GM21360 (cell line): ENCODE measurements around the gene PGLYRP2.
"Not testable (repeated sequence)": the region's sequence is repeated elsewhere in the genome, so short reads cannot be mapped to it uniquely, and the experiment has no call there.

Experiments
- ATAC-seq: cut with Tn5 transposase; IDR thresholded peaks from one replicate; pipeline ENCODE4 v1.9.1; 2021; ENCODE audit warnings: mild to moderate bottlenecking, moderate library complexity; ENCODE audit not compliant: unreplicated experiment

Gene PGLYRP2

DNA sequence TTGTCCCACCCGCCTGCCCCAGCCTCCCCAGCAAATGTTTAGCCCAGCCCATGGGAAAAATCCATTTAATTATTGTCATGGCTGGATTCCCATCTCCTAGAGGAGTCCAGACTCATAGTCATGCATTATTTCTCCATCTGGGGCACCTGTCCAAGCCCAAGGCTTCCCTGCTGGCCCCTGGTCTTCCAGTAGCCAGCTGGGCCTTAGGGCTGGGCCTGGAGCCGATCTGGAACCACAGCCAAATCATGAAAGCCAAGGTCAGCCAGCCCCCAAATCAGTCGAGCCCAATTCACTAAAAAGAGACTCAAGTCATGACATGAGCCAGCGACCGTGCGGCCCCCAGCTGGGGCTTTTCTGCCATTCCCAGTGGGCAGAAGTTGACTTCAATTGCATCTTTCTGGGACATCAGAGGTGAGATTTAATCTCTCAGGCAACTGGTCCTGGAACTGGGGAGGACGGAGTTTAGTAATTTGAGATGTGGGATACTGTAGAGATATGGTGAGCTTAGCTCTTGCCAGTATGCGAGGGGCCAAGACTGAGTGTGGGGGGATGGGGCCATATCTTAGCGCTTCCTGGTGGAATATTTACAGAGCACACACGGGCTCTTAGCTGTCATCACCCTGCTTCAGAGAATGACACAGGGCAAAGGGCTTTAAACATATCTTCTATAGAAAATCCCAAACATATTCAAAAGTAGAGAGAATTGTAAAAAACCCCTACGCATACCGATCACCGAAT lies 9.4 kb upstream of the PGLYRP2 start:
- ATAC-seq, result no peak

DNA sequence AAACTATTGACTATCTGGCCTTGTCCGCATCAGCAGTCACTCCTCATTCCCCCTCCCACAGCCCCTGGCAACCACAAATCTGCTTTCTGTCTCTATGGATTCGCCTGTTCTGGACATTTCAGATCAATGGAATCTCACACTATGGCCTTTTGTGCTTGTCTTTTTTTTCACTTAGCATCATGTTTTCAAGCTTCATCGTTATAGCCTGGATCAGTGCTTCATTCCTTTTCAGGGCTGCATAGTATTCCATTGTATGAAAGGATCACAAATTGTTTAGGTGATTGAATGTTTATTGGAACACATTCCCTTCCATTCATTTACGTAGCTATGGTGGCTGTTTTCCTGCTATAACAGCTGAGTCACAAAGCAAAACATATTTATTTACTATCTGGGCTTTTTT lies 7.7 kb upstream of the PGLYRP2 start:
- ATAC-seq, result no peak

DNA sequence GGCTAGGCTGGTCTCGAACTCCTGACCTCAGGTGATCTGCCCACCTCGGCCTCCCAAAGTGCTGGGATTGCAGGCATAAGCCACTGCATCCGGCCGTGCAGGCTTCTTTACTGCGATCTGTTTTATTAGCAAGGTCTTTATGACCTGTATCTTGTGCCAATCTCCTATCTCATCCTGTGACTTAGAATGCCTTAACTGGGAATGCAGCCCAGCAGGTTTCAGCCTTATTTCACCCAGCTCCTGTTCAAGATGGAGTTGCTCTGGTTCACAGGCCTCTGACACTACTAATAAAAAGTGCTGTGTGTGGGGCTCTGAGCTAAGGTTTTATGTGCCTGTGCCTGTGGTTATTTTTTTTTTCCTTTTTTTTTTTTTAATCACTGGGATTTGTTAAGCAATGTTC lies 6.5 kb upstream of the PGLYRP2 start:
- not testable (repeated sequence) for ATAC-seq

DNA sequence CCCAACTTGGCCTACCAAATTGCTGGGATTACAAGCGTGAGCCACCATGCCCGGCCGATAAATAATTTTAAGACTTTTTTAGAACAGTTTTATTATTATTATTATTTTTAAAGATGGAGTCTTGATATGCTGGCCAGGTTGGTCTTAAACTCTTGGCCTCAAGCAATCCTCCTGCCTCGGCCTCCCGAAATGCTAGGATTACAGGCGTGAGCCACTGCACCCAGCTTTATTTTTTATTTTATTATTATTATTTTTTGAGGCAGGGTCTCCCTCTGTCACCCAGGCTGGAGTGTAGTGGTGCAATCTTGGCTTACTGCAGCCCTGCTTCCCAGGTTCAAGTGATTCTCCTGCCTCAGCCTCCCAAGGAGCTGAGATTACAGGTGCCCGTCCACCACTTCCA lies 1.7 kb upstream of the PGLYRP2 start:
- ATAC-seq, result not testable (repeated sequence)

DNA sequence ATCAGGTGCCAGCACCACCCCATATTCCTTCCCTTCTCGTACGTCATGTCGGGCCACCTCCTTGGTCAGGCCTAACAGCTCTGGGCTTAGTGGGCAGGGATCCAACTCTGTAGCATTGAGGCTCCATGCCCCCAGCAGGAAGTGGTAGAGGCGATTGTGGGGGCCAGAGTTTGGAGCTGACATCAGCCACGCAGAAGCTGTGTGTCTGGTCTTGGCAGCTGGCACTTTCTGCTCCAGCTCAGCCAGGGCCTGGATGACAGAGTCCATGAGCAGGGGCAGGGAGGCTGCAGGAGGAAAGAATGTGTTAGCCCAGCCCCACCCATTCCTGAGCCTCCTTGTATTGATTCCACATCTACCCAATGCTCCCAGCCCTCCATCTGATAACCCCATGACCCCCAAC lies 3.0 kb downstream of the PGLYRP2 start:
- no peak for ATAC-seq

DNA sequence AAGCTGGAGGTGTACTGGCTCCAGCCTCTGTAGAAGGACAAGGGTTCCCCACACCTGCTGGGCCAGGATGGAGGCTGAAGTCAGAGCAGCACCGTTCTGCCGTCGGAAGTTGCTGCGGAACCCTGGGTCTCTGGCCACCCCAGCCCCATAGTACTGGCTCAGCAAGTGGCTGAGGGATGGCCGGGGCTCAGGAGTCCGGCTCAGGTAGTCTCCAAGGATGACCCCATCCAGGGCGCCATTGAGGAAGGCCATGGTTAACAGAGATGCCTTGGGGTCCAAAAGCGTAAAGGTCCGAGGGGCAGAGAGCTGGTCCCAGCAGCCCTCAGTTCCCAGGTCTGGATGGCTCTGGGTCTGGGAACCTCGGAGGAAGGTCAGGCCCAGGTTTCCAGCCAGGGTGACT lies 3.7 kb downstream of the PGLYRP2 start:
- no peak for ATAC-seq

DNA sequence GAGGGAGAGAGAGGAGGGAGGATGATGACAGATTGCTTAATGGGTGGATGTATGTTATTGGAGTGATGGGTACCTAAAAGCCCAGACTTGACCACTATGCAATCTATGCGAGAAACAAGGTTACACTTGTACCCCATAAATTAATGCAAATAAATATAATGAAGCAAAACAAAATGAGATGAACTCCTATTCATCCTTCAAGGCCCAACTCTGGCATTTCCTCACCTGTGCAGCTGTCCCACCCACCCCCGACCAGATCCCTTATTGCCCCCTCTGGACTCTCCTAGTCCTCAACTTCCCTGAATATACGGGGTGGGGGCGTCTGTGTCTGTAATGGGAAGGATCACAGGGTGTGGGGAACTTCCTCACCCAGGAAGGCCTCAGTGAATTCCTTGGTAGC lies 4.1 kb downstream of the PGLYRP2 start:
- ATAC-seq, result no peak

DNA sequence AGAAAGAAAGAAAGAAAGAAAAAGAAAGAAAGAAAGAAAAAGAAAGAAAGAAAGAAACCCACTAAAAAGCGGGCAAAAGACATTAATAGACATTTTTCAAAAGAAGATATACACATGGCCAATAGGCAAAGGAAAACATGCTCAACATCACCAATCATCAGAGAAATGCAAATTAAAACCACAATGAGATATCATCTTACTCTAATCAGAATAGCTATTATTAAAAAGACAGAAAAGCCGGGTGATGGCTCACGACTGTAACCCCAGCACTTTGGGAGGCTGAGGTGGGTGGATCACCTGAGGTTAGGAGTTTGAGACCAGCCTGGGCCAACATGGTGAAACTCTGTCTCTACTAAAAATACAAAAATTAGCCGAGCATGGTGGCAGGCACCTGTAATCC lies 5.5 kb downstream of the PGLYRP2 start:
- not testable (repeated sequence) for ATAC-seq

DNA sequence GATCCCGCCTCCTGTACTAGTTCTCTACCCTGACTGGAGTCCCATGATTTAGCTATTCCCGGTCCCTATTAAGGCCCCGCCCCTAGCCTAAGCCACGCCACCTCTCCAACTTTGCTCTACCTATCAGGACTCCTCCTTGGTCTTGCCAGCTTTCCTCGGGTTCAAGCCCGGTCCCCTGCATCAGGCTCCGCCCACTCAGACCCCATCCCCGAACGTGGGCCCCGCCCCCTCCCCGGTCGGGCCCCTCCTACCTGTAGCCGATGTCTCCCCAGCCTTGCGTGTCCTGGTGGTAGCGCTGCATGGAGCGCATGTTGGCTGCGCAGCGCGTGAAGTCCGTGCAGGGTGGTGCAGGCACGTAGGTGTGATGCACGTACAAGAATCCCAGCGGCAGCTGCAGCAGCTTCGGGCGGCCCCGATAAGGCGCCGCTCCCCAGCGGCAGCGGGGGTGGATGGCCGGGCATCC lies 7.6 kb downstream of the PGLYRP2 start:
- no peak for ATAC-seq

DNA sequence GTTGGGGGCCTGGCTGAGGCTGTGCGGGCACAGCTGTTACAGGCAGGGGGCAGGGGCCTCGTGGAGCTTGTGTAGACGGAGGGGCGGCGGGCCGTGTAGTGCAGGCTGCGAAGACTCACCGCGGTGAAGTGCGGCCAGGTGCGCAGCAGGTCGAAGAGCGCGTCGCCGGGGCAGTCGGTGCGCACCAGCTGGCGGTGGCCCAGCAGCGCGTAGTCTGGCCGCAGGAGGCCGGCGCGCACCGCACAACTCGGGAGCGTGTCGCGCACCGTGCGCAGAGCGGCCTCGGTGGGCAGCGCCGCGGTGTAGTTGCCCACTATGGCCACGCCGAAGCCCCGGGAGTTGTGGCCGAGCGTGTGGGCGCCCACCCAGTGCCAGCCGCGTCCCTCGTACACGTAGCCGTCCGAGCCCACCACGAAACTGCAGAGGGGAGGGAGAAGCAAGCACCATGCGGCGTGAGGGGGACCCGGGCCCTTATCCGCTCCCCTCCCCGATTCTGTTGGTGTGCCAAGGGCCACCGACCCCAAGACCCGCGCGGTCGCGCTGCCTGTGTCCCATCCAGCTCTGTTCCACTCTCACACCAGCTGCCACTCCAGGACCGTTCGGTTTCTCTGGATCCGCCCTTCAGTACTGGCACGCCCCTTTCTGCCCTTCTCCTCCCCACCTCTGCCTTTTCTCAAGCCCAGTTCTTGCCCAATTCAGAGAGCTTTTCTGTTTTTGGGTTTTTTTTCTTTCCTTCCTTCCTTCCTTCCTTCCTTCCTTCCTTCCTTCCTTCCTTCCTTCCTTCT lies 9.6 kb downstream of the PGLYRP2 start:
- ATAC-seq, result no peak

DNA sequence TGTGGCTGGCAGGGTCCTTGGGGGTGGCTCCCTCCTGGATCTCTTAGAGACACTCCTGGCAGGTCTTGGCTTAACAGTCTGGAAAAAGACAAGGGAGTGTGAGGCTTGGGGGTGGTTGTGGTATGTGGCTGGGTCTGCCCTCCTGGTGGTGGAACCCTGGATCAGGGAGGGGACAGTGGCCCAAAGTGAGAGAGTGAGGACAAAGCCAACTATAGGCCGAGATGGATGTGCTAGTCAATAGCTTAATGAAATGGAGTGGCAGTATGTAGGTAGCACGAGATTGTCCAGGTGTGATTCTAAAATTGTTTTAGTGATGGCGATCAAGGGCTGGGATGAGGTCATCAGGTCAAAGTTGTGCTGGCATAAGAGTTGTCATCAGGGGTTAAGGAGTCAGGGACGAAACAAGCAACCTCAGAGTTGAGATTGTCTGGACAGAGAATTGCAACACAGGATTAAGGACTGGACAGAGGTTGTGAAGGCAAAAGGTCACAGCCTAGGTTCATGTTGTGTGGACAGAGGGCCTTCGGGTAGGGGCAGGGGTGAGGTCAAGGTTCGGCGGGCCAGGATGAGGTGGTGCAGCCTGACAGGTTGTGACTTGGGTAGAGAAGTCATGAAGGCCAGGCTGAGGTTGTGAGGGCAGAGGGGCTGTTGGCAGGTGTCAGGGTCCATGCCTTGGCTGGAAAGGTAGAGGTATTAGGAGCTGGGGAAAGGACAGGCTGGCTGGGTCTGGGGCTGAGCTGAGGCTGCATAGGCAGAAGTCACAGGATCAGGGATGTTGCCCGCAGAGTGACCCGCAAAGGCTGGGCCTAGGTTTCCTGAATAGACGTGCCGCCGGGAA lies 10.4 kb downstream of the PGLYRP2 start:
- no peak for ATAC-seq

DNA sequence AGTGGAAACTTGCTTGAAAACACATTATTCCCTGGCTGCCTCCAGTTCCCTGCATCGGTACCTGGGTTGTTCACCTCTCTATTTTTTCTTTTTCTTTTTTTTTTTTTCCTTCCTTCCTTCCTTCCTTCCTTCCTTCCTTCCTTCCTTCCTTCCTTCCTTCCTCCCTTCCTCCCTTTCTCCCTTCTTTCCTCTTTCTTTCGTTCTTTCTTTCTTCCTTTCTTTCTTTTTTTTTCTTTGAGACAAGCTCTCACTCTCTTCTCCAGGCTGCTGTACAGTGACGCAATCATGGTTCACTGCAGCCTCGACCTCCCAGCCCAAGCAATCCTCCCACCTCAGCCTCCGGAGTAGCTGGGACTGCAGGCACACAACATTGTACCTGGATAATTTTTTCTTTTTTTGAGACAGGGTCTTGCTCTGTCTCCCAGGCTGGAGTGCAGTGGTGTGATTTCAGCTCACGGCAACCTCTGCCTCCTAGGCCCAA lies 11.5 kb downstream of the PGLYRP2 start:
- ATAC-seq, result no peak

DNA sequence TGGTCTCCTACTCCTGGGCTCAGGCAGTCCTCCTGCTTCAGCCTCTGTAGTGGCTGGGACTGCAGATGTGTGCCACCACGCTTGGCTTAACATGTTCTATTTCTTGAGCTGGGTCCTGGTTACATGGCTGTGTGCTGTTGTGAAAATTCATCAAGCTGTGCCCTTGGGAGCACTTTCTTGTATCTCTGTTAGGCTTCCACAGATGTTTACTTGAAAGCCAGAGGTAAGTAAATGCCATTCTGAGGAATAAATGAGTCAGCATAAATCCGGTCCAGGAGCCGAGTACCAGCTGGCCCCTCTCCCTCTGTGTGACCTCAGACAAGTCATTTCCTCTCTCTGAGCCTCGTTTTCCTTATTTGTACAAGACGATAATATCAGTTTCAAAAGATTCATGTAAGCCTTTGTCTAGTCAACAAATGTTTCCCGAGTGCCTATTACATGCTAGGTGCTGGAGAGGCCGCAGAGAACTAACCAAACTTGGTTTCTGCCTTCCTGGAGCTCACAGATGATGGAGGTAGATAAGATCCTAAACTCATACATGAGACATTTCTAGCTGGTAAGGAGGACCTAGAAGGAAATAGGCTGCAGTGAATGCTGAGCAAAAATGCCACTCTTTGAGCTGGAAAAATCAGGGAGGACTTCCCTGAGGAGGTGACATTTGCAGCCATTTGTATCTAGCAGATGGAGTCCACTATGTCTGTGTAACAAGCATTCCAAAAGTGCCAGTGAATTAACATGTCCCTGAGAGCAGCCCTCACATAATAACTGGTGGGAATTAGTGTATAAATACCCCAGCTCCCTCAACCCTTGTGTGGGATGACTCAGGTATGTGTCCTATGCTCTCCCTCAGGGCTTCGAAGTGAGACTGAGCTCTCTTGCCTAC lies 12.2 kb downstream of the PGLYRP2 start:
- ATAC-seq, result no peak

DNA sequence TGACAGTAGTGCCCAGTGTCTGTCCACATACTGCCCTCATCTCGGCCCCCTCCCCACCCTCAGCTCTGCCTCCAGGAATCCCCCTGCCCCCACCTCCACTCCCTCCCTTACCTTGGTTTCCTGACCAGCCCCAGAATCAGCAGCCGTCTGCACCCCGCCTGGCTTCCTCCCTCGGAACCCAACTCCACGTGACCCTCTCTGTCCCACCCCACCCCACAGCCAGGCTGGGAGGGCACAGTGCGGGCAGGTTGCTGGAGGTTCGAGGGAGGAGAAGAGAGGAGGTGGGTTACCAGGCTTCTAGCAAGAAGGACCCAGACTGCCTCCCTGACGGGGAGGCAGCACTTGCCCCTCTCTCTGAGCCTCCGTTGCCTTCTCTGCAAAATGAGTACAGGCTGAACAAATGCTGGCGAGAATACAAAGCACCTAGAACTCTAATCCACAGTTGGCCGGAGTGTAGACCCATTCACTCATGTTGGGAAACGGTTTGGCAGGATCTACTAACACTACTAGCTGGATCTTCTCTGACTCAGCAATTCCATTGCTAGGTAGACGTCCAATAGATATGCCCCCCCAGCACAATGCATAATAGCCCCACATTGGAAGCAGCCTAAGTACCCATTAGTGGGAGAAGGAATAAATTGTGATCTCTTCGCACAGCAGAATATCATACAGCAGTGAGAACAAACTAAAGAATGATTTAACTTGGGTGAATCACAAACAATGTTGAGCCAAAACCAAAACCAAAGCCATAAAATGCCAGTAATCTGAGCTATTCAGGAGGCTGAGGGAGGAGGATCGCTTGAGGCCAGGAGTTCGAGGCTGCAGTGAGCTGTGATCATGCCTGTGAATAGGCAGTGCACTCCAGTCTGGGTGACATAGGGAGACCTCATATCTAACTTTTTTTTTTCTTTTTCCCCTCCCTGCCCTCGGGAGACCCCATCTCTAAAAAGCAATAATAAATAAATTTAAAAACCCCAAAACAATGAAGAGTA lies 14.6 kb downstream of the PGLYRP2 start, which contains the start of gene RASAL3:
Gene RASAL3, minus strand, starts transcription at position 151 of the 992 bp plus-strand sequence. CDS start 186 bp downstream, outside the sequence.
- no peak for ATAC-seq

DNA sequence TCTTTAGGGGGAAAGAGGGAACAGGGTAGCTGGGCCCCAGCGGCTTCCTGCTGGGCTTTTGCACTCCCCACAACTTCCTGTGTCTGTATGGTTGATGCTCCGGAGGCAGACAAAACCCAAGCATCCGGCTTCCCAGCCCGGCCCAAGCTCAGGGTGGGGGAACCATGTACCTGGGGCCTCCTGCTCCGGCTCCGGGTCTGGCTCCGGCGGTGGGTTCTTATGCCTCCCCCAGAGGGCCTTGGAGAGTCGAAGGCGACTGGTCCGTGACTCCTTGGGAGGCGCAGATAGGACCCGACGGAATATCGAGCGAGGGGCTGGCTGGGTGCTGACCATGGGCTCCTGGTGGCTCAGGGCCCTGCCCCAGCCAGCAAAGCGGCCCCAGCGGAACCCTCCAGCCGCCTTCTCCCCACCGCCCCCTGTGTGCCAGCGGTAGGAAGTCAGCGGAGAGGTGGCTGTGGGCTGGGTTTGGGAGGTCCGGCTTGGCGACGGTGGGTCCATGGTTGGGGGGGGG lies 15.4 kb downstream of the PGLYRP2 start:
- no peak for ATAC-seq

DNA sequence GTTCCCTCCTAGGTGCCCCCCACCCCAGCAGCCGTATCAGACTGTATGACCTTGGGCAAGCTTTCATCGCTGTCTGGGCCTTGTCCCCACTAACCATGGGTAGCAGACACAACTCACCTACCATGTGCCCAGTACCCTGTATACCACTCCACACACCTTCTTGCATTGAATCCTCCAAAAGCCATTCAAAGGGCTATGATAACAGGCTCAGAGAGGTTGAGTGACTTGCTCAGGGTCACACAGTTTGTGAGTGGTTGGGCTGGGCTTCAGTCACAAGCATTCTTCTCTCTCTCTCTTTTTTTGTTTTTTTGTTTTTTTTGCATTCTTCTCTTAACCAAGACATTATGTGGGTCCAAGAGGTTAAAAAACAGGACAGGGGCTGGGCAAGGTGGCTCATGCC lies 17.6 kb downstream of the PGLYRP2 start:
- ATAC-seq, result no peak

DNA sequence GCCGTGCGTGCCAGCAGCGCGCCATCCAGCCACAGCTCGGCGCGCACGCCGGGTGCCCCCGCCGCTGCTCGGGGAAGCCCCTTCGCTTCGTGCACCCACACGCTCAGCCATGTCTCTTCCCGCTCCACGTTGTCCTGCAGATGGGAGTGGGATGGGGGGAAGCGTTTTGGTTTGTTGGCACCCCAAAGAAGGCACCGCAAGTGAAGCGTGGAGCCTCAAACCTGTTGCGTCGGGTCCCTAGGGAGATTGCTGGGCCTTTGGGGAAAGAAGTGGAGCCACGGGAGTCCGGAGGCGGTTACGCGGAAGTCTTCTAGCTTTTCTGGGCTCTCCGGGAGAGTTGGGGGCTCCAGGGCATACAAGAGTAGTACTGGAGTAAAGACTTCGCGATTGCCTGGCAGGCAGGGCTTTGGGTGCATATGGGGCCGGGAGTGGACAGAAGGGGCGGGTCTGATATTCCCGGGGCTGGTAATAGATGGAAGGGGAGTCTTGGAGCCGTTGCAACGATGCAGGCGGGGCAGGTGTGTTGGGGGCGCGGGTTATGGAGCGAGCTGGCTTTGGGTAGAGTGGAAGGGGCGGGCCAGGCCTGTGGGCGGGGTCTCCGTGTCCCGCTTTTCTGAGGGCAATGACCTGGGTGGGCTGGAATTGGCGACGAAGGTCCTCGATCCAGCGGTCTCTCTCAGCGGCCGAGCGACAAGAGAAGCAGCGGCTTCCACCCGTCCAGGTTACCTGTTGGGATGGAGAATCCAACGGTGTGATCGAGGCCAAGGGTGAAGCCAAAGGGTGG lies 21.4 kb downstream of the PGLYRP2 start:
- ATAC-seq, result no peak
